T follicular helper cell (primary cell): ENCODE results near the gene FGFR3.
"Not testable (repeated sequence)": the region's sequence is repeated elsewhere in the genome, so short reads cannot be mapped to it uniquely, and the experiment has no call there.

Experiments
- DNase-seq: peaks from one replicate; pipeline ENCODE4 v3.0.0-alpha.2; 2020; ENCODE audit warnings: low read depth

Gene FGFR3

GRCh38 chr4:1819284-1819683 lies 26.2 kb downstream of the FGFR3 start:
- DNase-seq = no peak

- DNase-seq = no peak
Measured at GRCh38 chr4:1819816-1820215, 26.7 kb downstream of the FGFR3 start.

DNA sequence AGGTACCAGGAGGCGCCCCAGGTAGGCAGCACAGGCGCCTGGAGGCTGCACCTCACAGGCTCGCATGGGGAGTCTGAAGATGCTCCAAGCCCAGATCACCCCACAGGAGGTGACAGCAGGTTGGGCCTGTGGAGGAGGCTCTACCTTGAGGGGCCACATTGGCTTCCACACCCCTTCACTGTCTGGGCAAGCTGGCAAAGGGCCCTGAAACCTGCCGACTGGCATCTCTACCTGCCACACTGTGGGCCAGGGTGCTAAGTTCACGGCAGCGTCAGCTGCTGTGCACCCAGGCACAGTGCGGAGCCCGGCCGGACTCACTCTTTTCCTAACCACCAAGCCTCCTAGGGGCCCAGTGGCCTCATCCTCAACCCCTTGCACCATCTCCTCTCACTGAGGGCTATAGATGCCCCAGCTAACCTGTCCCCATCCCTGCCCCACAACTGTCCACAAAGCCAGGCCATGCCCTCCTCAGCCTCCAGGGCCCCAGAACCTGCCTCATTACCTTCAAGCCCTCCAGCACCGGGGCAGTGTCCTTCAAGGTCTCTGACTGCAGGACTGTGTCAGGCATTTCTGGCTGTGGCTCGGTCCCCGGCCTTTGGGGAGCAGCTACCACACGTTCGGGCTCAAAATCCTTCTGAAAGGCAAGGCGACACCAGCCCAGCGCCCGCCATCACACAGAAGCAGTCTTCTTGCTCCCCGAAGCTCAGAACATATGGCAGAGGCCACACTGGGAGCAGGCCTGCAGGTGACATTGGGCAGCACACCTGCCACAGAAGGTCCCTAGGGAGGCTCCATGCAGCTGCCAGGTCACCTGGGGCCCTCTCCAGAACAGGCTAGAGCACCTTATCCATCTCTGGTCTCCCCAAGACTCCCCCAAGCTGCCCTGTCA lies 28.8 kb downstream of the FGFR3 start:
- no peak for DNase-seq

- no peak for DNase-seq
Measured at GRCh38 chr4:1822568-1823544, 29.8 kb downstream of the FGFR3 start.

DNA sequence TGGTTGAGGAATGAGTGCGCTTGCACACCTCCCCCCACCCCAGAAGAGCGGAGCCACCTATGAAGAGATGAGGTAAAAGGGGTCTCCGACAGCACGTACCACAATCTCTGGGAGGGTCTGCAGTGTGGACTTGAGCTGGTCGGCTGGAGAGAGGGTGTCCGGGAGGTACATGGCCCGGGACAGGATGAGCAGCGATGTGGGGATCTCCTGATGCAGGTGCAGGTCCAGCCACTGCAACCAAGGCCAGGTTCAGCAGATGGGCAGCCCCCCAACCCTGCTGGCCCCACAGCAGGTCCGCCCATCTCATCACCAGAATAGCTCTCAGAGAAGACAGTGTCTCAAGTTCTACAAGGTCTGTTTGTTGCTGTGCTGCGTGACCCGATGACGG lies 30.4 kb downstream of the FGFR3 start:
- no peak for DNase-seq

DNA sequence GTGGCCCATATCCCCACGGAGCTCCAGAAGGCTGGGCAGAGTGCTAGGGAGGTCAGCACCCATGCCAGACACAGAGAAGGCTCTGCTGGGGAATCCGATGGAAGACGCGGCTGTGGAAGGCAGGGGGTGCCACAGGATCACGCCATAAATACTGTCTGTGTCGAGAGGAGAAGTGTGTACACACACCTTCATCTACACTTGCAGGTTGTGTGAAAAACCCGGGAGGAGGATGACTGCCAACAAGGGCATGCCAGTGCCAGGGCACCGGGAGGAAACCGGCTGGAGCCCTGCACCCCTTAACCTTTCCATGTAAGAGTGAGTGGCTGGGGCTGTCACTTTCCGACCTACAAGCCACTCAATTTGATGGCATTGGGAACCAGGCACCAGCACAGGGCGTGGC lies 31.7 kb downstream of the FGFR3 start:
- DNase-seq = no peak

DNA sequence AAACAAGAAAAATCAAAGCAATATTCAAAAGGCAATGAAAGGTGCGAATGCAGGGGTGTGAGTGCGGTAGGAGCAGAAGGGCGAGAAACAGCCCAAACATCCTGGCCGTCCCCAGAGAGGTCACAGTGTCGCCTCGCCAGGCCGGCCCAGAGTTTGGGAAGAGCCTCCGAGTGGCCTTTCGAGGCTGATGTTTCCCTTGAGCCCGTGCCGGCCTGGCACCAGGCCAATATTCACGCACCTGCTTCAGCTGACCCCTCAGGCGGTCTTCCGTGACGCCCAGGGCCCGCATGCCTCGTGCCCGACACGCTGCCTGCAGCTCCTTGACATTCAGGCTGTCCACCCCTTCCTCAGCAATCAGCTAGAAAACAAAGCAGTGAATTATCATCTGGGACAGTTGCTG lies 32.2 kb downstream of the FGFR3 start:
- DNase-seq = no peak

DNA sequence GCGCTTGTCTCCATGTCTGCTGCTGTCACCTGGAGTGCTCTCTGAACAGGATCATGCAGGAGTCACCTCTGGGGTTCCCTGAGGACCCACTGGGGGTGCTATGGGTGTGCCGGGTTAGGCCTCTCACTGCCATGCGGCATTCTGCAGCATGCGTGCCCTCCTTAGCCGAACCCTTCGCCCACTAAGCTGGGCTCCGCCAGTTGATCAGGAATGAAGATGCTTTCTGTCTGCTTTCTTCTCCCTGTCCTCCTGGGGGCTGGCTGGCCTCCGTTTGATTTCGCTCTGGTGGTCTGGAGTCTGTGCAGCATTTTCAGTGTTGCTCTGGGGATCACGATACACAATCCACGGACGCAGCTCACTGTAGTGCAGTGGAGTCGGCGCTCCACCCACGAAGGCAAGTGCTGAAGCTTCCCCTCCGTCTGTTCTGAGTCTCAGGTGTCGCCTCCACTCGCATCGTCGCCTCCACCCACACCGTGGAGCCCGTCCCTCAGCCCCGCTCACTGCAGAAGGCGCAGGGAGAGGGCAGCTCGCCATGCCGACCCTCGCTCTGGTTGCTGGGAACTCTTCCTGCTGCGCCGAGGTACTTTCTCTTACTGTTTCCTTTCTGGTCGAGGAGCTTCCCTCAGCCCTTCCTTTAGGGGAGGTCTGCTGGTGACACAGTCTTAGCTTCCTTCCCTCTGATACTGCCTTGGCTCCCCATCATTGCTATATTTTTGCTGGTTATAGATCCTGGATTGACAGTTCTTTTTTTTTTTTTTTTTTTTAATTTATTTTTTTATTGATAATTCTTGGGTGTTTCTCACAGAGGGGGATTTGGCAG lies 33.6 kb downstream of the FGFR3 start:
- DNase-seq = no peak

DNA sequence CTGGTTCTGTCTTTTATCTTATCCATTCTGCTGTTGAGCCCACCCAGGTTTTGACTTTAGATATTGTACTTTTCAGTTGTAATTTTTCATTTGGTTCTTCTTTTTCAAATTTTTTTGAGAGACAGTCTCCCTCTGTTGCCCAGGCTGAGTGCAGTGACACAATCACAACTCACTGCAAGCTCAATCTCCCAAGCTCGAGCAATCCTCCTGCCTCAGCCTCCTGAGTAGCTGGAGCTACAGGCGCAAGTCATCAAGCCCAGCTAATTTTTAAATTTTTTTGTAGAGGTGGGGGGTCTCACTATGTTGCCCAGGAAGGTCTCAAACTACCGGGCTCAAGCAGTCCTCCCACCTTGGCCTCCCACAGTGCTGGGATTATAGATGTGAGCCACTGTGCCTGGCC lies 37.1 kb downstream of the FGFR3 start:
- DNase-seq = no peak

- no peak for DNase-seq
Measured at GRCh38 chr4:1830642-1831228, 37.6 kb downstream of the FGFR3 start.

- DNase-seq = no peak
Measured at GRCh38 chr4:1831331-1831730, 38.2 kb downstream of the FGFR3 start.

GRCh38 chr4:1832690-1833089 lies 39.6 kb downstream of the FGFR3 start:
- DNase-seq = no peak

DNA sequence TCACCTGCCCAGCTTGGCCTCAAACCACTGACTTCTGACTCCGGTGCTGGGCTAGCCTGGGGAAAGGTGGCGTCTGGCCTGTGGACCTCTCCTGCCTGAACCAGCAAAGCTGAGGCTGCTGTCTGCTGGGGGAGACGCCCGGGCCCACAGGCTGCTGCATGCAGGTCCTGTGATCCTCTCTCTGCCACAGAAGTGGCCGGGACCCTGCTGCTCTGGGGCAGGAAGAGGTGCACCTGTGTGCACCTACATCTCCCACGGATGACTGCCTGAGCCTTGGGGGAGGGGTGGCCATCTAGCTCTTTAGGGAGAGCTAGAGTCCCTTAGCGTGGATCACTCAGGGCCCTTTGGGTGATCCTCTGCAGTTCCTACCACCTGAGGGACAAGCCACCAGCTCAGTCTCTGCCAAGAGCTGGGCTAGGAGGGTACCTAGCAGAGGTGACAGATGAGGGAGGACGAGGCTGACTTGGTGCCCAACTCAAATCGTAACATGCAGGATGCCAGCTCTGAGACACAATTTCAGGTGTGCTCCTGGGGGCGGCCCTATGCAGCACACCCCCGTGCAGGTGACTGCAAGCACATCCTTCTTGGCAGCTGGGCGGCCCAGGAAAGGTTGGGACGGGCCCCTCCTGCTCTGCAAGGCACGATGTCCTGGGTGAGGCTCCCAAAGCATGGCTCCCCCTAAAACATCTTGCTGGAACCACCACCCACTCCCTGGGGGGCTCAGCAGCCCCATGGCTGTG lies 40.4 kb downstream of the FGFR3 start:
- no peak for DNase-seq

DNA sequence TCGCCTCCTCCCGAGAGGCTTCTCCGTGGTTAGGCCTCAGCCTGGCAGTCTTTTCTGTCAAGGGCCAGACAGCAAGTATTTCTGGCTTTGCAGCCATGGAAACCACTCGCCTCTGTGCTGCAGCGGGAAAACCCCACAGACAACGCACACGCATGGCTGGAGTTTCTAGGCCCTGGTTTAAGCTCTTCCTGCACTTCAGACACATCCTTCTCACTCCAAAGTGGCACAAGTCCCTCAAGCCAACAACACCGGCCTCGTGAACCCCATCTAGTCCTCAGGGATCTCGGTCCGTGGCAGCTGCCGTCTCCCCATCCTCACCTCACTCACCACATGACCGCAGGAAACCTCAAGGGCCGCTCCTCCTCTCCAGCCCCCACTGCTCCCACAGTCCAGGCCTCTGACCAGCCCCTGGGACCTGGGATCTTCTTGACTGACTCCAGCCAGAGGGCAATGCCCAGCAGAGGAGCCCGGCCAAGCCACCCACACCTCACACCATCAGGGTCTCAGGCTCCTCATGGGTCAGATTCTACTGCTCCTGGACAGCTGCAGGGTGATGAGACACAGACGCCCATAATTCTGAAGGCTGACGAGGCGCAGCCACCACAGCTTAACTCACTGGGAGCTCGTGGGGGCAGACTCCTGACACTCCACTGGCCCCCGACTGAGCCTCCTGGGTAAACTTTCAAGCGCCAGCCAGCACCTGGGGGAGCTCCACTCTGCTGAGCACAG lies 41.1 kb downstream of the FGFR3 start:
- DNase-seq = no peak

DNA sequence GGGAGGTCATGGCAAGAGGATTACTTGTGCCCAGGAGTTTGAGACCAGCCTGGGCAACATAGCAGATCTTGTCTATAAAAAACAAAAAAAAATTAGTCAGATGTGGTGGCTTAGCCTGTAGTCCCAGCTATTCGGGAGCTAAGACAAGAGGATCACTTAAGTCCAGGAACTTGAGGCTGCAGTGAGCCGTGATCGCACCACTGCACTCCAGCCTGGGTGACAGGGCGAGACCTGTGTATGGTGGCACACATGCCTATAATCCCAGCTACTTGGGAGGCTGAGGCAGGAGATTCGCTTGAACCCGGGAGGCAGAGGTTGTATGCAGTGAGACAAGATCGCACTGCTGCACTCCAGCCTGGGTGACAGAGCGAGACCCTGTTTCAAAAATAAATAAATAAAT lies 42.7 kb downstream of the FGFR3 start:
- not testable (repeated sequence) for DNase-seq

DNA sequence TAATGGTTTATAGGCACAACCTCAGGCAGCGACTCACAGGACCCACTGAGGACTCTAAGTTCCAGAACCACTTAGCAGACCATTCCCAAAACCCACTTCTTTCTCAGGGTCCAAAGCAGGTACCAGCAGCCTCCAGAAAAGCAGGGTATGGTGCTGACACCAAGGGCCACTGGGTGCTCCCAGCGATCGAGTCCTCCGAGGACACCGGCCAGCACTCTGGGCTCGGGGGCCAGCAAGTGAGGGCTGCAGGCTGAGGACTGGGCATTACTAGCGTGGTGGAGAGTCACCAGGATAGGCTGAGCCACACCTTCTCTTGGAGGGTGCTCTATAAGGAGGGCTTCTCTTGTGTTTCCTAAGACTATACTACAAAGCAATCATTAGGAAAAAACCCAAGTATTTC lies 43.6 kb downstream of the FGFR3 start:
- DNase-seq = no peak

GRCh38 chr4:1837069-1837468 lies 44.0 kb downstream of the FGFR3 start:
- DNase-seq = no peak

DNA sequence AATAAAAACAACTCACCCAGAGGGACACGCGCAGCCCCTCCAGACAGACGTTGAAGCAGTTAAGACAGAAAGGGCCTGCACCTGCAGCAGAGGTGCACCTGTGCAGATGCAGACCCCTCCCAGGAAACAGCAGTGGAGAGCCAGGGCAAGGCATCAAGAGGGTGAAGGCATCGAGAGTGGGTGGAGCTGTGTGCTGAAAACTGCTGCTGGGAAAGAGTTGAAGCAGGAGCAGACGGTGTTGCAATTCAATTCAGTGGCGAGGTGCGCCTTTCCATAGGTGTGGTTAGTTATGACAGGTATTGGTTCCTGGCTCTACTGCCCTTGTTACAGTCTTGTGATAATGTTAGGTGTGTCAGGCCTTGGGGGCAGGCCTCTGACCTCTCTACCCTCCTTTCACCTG lies 46.2 kb downstream of the FGFR3 start:
- no peak for DNase-seq

DNA sequence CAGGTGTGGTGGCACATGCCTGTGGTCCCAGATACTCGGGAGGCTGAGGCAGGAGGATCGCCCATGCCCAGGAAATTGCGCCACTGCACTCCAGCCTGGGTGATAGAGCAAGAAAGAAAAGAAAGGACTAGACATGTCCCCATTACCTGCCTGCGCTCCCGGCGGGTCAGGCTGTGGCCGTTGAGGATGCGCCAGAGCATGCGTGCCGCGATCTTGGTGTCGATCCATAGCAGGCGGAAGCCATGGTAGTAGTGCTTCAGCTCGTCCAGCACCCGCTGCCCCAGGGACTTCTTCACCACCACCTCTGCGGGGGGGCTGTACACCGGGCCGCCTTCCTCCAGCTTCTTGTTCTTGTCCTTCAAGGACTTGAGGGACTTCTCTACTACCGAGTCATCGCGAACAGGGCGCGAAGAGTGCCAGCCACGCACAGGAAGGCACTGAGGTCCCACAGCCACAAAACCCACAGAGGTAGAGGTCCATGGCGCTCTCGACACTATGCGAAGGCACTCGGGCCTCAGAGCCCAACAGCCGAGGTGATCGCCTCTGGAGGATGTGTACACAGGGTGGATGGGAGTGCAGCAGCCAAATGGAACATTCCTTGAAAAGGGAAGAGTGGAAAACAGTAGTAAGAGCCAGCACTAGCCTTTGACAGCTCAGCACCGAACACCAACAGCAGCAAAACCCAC lies 48.3 kb downstream of the FGFR3 start:
- DNase-seq = no peak

GRCh38 chr4:1841887-1842210 lies 48.8 kb downstream of the FGFR3 start:
- DNase-seq = no peak
